ENCODE measurements around the gene SFPQ.

GRCh38 chr1:35222322-35223083 lies 29.6 kb upstream of the SFPQ start:
- TF ChIP-seq POLR2A (IDR thresholded peaks at IDR 0.05; ENCODE audit: low read depth, low read length) (no peak), POLR2AphosphoS5 (IDR thresholded peaks at IDR 0.05; ENCODE audit: low read depth, low read length) (no peak), POU2F2 (IDR thresholded peaks at IDR 0.05; ENCODE audit: low read depth, low read length) (no peak), TAF1 (IDR thresholded peaks at IDR 0.05; ENCODE audit: low read depth, low read length) (no peak), SPI1 (IDR thresholded peaks at IDR 0.05; ENCODE audit: low read depth, low read length) (no peak)

Measured in GM12891 (cell line).